Measurements from ENCODE around the gene PSENEN.

GRCh38 chr19:35780058-35780457, 34.6 kb downstream of the PSENEN start:
- TF ChIP-seq CTCF (IDR thresholded peaks at IDR 0.05), result no peak
- no peak for TF ChIP-seq ZFX (IDR thresholded peaks at IDR 0.05; ENCODE audit: borderline replicate concordance)
